HG02623 (cell line): ENCODE measurements around the gene CNOT3.
"Not testable (repeated sequence)": the region's sequence is repeated elsewhere in the genome, so short reads cannot be mapped to it uniquely, and the experiment has no call there.

ENCODE experiments used
- ATAC-seq: cut with Tn5 transposase; IDR thresholded peaks from one replicate; pipeline ENCODE4 v1.9.1; 2021; ENCODE audit warnings: moderate library complexity; ENCODE audit not compliant: unreplicated experiment

CNOT3 gene

DNA sequence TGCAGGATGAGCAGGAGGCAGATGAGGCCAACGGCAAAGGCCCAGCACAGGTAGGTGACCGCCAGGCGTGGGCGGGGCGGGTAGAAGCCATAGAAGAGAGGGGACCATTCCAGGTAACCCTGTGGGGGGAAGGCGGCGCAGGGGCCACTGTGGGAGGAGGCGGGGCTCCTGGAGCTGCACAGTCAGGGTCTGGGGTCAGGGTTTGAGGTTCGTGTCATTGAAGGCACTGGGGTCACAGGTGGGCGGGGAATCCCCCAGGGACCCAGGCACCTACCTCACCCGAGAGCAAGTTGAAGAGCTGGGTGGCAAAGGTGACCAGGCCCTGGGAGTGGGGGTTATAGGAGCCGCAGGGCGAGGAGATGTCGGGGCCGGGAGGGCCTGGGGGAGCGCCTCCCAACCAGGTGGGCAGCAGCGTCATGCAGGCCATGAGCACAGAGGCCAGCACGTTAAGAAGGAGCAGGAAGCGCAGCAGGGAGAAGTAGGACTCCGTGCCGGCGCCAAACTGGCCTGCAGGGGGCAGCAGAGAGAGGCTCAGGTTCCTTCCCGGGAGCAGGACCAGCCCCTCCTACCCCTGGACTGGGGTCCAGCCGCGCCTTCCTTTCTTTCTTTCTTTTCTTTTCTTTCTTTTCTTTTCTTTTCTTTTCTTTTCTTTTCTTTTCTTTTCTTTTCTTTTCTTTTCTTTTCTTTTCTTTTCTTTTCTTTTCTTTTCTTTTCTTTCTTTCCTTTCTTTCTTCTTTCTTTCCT lies 30.8 kb downstream of the CNOT3 start:
- ATAC-seq = no peak

DNA sequence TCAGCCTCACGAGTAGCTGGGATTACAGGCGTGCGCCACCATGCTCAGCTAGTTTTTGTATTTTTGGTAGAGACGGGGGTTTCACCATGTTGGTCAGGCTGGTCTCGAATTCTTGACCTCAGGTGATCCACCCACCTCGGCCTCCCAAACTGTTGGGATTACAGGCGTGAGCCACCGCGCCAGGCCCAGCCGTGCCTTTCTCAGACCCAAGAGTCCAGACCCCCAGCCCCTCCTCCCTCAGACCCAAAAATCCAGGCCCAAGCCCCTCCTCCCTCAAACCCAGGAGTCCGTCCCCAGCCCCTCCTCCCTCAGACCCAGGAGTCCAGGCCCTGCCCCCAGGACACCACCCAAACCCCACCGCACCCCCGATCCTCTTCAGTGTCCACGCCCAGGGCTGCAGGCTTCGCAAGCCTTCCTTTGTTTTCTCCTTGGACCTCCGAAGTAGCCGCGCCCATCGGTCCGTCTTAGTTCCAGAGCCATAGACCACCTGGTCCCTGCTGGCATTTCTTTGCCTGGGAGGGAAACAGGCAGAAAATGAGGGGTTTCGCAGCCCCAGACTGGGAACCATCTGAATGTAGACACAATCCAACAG lies 31.7 kb downstream of the CNOT3 start:
- ATAC-seq = no peak

GRCh38 chr19:54171736-54172431 lies 34.3 kb downstream of the CNOT3 start:
- not testable (repeated sequence) for ATAC-seq

GRCh38 chr19:54172471-54173358 lies 35.2 kb downstream of the CNOT3 start, which contains the start of gene TMC4:
TSS of gene TMC4 (minus strand) at chr19:54173160. CDS start at chr19:54173117, 43 bp downstream.
- no peak for ATAC-seq

- no peak for ATAC-seq
Measured at GRCh38 chr19:54173359-54173699, 35.8 kb downstream of the CNOT3 start.

DNA sequence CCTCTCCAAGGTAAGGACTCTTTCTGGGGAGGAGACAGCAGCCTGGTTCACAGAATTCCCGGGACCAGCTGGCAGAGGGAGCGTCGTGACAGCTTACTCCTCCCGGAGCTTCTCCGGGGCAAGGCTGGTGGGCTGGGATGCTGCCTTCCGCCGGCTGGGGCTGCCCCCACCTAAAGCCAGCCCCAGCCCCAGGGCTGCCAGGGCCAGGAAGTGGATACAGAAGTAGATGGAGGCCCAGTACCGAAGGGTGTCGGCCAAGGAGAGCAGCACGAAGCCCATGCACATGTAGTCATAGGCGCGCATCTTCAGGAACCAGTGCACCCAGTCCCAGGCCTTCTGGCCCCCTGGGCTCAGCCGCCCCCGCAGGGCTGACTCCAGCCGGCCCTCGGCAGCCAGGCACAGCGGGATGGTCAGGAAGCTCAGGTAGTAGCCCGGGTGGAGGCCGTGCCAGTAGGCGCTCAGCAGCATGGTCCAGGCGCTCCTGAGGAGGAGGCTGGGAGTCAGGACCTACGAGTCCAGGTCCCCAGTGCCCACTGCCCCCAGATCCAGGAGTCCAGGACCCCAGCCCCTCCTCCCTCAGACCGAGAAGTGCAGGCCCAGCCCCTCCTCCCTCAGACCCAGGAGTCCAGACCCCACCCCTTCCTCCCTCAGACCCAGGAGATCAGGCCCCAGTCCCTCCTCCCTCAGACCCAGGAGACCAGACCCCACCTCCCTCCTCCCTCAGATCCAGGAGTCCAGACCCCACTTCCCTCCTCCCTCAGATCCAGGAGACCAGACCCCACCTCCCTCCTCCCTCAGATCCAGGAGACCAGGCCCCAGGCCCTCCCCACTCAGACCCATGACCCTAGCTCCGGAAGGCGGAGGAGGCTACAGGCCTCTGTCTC lies 36.6 kb downstream of the CNOT3 start:
- ATAC-seq = no peak

- no peak for ATAC-seq
Measured at GRCh38 chr19:54178581-54179261, 41.2 kb downstream of the CNOT3 start.

- ATAC-seq = no peak
Measured at GRCh38 chr19:54179262-54179852, 41.8 kb downstream of the CNOT3 start.

DNA sequence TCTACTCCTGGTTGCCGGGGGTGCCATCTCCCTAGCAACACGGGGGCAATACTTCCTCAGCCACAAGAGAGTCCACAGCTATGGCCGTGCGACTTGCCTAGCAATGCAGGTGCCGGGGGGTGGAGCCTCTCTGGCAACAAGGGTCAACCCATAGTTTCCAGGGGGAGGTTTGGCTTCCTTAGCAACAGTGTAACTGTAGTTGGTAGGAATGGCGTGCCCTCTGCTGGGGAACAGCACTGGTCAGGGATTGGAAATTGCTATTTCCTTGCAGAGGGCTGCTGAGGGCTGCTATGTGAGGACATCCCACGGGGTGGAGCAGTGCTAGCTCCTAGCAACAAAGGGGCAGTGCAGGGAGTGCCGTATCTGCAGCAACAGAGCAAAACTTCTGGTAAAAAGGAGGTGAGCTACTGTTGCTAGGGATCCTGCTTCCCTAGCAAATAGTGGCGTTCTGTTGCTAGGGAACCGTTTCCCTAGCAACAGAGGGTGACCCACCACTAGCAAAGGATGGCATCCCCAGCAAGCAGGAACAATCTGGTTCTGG lies 42.4 kb downstream of the CNOT3 start:
- ATAC-seq = no peak

- ATAC-seq = no peak
Measured at GRCh38 chr19:54180691-54181091, 43.1 kb downstream of the CNOT3 start.

- not testable (repeated sequence) for ATAC-seq
Measured at GRCh38 chr19:54181894-54182293, 44.3 kb downstream of the CNOT3 start.

DNA sequence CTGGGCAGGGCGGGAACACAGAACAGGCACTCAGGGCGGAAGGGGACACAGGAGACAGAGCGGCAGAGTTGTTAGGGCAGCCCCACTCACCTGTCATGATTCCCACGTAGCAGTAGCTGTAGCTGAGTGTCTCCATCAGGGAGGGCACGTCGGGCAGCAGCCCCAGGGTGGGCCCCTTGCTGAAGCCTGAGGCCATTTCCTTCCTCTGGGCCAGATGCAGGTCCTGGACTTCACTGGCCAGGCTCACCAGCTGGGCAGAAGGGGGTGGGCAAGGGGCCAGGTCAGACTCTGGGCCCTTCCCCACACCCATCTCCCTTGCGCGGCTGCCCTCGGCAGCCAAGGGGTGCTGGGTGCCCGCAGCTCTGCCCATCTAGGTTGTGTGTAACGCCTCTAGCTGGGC lies 45.9 kb downstream of the CNOT3 start:
- ATAC-seq = no peak

DNA sequence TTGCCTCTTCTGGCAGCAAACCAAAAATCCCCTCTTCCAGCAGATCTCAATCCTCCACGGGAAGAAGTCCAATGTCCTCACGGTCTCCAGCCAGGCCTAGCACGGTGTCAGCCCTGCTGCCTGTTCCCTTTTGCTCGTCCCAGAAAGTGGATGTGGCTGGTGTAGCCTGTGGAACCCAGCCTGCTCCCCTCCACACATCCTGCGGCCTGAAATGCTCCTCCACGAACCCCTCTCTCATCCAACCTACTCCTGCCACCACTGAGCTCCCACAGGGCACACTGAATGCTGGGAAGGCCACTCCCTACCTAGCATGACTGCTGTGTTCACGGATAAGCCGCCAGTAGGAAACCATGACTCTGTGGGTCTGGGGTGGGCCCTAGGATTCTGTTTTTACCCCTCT lies 48.8 kb downstream of the CNOT3 start:
- no peak for ATAC-seq

DNA sequence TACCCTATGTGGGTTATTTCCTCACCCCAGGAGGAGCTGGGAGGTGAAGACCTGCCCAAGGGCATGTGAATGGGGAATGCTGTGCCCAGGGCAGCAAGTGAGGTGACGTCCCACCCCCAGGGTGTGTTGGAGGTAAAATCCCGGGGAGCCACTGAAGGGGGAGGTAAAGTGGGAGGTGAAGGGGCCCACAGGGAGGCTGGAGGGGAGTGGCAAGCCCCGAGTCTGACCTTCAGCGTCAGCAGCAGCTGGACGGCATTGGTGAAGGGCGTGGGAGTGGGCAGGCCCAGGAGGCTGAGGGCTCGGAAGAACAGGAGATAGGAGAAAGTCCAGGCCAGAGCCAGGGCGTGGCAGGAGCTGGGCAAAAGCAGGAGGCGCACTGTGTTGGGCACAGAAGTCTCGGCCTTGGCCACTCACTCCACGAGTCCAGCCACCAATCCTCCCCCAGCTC lies 49.4 kb downstream of the CNOT3 start:
- ATAC-seq = no peak

DNA sequence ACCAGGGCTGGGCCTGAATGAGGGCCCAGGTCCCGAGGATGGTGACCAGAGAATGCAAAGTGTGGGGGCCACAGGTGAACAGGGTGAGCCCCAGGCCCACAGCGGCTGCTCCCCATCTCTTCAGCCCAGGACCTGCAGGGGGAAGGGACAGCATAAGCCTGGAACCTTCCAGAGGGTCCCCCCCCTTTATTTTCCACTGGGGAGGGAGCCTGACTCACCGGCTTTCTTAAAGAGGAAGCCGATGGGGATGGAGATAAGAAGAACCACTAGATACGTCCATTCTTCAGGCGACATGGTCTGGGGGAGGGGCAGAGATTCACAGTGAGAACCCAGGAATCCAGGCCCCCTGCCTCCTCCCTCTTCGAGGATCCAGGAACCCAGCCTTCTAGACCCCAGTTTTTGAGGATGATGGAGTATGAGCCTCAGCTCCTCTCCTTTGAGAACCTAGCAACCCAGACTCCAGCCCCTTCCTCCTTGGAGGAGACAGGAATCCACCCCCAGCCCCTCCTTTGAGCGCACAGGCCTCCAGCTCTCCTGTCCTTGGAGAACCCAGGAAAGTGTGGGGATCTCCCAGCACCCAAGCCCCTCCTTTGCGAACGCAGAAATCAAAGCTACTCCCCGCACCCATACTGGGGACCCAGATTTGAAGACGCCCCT lies 50.8 kb downstream of the CNOT3 start:
- no peak for ATAC-seq

DNA sequence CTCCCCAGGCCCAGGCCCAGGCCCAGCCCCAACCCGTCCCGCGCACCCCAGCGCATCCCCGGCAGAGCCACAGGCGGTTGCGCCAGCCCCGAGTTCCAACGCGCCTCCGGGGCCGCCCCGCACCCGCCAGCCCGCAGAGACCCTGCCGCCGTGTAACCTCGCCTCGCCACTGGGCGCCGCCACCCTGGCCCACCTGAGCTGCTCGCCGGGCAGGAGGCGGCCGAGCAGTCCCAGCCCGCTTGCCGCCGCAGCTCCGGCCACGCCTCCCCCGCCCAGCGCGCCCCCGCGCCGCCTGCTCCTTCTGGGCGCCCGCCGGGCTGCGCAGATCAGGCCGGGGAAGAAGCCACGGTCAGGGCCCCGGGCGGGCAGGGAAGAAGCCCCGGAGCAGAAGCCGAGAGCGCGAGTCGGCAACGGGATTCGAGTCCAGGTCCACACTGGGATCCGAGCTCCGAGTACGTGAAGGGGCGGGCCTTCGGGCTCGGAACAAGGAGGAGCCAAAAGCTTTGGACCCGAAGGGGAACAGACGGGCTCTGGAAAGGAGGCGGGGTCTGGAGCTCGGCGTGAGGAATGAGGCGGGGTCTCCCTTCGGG lies 51.7 kb downstream of the CNOT3 start, which contains the start of gene MBOAT7:
TSS of gene MBOAT7 (minus strand) at position 436 of the 590 bp plus-strand sequence. CDS start 1,072 bp downstream, outside the sequence.
- peak; percentile 6 for ATAC-seq

DNA sequence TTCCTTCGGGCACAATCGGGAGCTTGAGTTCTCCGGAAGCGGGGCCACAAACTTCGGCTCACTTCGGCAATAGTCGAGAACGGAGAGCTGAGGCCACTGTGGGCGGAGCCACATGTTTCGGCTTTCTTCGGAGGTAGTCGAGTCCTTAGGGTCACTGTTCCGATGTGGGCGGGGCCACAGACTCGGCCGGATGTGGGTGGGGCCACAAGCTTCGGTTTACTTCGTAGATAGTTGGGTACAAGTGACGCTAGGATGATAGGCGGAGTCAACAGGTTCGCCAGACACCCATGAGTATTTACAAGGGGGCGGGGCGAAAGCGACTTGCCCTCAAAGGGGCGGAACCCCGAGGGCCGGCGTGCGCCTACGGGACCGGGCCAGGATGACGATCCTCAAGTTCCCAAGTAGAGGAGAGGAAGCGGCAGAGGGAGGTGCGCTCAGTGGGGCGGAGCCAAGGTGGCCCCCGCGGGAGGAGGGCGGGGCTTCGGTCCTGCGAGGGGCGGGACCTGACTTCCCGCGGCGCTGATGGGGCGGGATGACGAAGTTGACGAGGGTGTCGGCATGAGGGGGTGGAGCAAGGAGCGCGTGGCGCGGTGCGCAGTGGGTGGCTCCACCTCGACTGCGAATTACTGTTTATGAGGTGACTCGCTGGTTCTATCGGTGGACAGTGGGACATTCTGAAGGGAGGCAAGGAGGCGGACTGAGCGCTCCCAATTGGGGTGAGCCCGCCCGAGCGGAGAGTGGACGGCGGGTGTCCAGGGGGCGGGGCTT lies 52.4 kb downstream of the CNOT3 start:
- peak; percentile 39 for ATAC-seq
